ENCODE results near the gene RHOT1.
A peak's percentile ranks its signal among the peaks of the same experiment; 100 is the strongest.
"Not testable (repeated sequence)": the region's sequence is repeated elsewhere in the genome, so short reads cannot be mapped to it uniquely, and the experiment has no call there.

RHOT1 gene

DNA sequence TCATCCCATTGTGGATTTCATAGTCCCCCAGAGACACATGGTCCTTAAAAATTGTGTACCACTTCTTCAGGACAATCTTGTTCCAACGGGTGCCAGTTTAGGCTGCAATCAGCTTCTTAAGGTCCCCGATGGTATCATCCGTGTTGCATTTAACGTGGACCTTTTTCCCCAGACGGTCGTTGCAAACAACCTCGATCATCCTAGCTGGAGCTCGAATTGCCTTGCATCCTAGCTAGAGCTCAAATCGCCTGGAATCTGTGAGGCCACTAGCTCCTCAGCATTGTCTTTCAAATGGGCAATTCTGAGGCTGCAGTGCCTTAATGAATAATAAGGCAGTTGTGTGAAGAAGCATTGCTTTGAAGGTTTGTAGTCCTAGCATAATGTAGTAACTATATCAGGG is 85.6 kb downstream of the RHOT1 start:
- DNase-seq (ENCODE audit: low read depth in 2 of 2), result no peak

GRCh38 chr17:32235588-32235987 is 93.3 kb downstream of the RHOT1 start:
- no peak for DNase-seq (ENCODE audit: low read depth in 2 of 2)

- DNase-seq (ENCODE audit: low read depth in 2 of 2), result no peak
These were observed 97.2 kb downstream of the RHOT1 start for GRCh38 chr17:32239456-32239855.

DNA sequence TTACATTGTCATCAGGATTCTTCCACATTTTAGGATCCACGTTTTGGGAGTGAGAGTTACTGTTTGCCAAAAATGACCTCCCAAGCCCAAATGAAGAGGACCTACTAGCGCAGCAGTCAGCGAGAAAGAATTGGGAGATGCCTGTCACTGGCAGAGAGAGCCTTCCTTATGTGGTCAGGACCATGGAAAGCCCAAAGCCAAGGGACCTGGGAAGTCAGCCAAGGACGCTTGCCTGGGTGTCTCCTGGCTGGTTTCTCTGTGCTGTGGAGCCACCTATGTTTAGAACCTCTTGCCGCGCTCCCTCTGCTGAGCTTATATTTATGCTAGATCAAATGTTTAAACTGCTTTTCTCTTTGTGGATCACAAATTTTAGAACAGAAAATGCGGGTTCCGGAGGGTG is 98.4 kb downstream of the RHOT1 start:
- DNase-seq (ENCODE audit: low read depth in 2 of 2), result no peak

DNA sequence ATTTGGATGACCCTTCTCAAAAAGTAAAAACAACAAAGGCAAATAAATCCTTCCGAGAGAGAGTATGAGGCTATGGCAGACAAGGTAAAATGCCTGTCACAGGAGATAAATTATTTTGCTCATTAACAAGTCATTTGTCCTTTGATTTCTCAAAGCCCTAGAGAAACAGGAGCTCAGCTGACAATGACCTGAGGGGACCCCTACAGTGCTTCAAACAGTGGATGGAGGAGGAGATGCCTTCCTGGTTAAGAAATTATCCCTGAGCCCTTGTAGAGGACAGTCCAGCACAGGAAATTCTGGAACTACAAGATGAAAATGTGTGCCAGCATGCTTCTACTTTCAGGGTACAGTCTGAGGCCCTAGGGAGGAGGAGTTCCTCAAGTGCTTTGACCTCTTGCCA is 99.3 kb downstream of the RHOT1 start:
- no peak for DNase-seq (ENCODE audit: low read depth in 2 of 2)

- no peak for DNase-seq (ENCODE audit: low read depth in 2 of 2)
These were observed 107.2 kb downstream of the RHOT1 start for GRCh38 chr17:32249475-32249874.

DNA sequence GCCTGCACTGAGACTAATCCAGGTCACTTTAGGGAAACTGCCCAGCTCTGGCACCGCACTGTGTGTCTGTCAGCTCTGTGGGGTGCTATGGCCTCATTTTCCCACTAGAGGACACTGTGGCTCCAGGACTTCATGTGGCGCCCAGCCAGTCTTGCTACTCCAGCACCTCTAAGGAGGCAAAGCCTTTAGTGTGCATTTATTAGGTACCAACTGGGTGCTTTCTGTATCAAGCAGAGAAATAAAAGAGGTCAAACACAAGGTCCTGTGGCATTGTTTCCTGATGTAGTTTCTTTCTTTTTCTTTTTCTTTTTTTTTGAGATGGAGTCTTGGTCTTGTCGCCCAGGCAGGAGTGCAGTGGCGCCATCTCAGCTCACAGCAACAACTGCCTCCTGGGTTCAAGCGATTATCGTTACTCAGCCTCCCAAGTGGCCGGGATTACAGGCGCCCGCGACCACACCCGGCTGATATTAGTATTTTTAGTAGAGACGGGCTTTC is 110.9 kb downstream of the RHOT1 start:
- peak; percentile 57 to 60 for DNase-seq (ENCODE audit: low read depth in 2 of 2)

- no peak for DNase-seq (ENCODE audit: low read depth in 2 of 2)
These were observed 113.9 kb downstream of the RHOT1 start for GRCh38 chr17:32256012-32256700.

GRCh38 chr17:32256701-32257019 is 114.4 kb downstream of the RHOT1 start:
- DNase-seq (ENCODE audit: low read depth in 2 of 2), result no peak

DNA sequence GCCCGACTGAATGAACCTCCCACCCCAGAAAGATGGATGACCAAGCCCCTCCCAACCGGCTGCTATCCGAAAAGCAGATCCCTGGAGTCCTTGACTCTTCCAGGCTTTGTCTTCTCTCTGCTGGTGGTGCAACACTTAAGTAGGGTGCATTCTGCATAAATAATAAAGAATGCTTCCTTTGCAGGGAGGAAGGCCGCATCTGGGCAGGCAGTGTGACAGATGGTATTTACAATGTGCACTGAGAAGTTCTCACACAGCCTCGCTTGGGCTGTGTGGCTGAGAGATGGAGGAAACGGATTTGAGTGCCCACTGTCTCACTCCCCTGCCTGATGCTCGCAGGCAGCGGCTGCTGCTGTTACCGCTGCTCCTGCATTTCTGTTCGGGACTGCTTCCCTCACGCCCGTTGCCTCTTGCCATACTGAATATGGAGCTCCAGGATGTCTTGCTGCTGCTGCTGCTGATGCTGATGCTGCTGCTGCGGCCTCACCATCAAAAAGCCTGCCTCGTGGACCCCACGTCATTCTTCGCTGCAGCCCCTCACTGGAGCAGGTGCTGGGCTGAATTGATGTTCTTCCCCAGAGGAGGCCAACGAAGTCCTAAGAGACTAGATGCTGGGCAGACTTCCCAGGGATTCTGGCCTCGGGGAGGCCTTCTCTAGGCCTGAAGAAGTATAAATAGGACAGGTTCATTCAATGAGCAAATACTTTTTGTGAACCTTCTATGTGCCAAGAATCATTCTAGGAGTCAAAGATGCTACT is 116.3 kb downstream of the RHOT1 start:
- no peak for DNase-seq (ENCODE audit: low read depth in 2 of 2)

- no peak for DNase-seq (ENCODE audit: low read depth in 2 of 2)
These were observed 117.3 kb downstream of the RHOT1 start for GRCh38 chr17:32259586-32259985.

DNA sequence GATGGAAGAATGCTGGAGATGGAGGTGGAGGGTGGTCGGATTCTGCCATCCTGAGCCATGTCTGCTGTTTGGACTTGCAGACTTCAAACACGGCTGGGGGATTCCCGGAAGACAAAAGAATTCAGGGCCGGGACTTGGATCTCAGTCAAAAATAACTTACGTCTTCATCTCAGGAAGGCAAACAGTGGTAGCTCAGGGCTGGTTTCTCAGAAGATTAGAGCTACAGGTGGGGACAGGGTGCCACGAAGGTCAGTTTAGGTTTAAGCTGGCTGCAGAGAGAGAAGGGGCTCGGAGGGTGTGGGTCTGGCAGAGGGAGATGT is 119.1 kb downstream of the RHOT1 start:
- DNase-seq (ENCODE audit: low read depth in 2 of 2), result no peak

GRCh38 chr17:32261936-32262510 is 119.7 kb downstream of the RHOT1 start:
- DNase-seq (ENCODE audit: low read depth in 2 of 2), result no peak

DNA sequence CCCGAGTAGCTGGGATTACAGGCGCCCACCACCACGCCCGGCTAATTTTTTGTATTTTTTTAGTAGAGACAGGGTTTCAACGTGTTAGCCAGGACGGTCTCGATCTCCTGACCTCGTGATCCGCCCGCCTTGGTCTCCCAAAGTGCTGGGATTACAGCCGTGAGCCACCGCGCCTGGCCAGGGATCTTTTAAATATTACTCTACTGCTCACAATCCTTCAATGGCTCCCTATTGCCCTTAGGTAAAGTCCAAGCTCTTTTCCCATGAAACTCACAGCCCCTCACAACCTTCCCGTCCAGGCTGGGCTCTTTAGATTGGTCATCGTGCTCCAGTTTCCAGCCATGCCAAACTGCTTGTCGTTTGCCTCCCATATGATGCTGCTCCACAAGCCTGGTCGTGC is 121.2 kb downstream of the RHOT1 start:
- not testable (repeated sequence) for DNase-seq (ENCODE audit: low read depth in 2 of 2)

DNA sequence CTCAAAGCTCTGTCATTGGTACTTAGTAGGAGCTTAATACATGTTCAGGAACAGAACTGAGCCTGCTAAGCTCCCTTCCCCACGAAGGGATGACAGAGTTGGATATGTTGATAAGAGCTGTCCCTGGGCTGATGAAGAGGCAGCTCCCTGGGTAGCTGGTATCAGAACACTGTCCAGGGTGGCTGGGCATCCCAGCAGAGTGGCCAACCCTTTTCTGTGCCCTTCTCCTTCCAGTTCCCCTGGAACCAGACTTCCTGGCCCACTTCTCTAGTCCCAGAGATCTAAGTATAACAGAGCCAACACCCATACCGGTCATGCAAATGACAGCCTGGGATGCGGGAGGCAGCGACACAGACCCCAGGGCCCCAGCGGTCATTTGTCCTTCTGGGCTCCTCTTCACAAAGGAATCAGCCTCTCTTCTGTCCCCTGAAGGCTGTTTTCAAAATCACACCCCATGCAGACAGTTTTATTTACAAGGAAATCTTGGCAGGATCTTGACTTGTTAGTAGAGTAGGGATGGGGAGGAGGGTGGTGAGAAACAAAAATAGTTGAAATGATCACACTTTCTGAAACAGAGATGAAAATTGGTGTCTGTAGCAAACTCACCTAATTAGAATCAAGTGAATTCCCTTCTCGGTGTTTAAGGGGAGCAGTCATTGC is 122.0 kb downstream of the RHOT1 start:
- no peak for DNase-seq (ENCODE audit: low read depth in 2 of 2)

DNA sequence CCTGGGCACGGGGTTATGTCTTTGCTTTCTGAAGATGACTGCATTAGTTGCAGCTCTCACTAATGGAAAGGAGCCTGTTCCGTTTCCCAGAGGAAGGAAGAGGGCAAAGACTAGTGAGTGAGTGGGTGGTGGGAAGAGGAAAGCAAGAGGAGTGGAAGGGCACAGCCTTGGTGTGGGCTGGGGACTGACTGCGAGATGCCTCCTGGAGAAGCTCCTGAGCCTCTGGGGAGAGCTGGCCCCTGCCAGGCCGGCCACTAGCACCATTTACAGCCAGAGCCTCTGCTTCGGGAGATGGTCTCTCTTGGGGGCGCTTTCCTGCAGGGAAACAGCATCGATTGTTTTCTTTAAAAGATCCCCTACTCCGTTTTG is 122.5 kb downstream of the RHOT1 start:
- DNase-seq (ENCODE audit: low read depth in 2 of 2), result no peak

DNA sequence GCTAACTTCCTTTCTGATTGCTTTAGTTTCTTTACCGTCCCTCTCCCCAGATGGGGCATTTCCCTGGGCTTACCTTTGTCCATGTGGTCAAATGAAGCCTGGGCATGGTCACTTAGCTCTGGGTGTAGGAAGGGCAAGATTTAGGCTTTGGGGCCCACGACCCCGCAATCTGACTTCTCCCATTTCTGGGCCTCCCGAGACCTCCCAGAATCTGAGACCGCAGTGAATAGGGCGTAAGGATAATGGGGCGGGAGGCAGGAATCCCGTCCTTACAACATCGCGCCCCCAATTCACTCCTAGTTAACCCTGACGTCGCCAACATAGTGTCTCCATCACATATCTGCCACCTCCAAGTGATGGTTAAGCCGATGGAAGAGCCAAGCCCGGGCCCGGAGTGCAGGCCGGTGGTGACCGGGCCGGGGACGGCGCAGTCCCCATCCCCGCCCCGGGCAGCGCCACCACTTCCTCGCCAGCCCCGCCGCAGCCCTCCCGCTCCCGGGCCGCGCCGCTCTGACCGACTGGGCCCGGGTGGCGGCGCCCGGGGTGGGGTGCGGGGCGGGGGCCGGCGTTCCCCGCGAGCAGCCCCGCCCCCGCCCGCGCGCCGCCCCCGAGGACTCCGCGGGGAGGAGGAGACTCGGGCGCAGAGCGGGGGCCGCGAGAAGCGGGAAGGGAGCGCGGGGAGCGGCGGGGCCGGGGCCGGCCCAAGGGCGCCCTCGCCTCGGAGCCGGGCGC is 123.1 kb downstream of the RHOT1 start, which contains the start of gene RHBDL3:
RHBDL3 (plus strand) TSS at position 641 of the 732 bp plus-strand sequence. CDS start 358 bp downstream, outside the sequence.
- DNase-seq (ENCODE audit: low read depth in 2 of 2), result no peak

DNA sequence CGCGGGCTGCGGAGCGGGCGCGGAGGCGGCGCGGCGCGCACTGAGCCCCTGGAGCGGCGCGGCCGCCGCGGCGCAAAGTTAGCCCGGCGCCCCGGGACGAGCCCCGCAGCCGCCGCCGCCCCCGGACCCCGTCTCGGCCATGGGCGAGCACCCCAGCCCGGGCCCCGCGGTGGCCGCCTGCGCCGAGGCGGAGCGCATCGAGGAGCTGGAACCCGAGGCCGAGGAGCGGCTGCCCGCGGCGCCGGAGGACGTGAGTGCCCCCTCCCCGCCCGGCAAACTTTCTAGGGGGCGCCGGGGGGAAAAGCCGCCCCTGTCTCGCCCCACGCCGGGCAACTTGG is 123.7 kb downstream of the RHOT1 start:
- no peak for DNase-seq (ENCODE audit: low read depth in 2 of 2)

GRCh38 chr17:32266389-32267301 is 124.3 kb downstream of the RHOT1 start:
- no peak for DNase-seq (ENCODE audit: low read depth in 2 of 2)

GRCh38 chr17:32267690-32268205 is 125.4 kb downstream of the RHOT1 start:
- DNase-seq (ENCODE audit: low read depth in 2 of 2), result peak in 1 of 2 donors; percentile 10
